RCC 7860 (cell line): ENCODE results near the gene WDR5.
A peak's percentile ranks its signal among the peaks of the same experiment; 100 is the strongest.
"Not testable (repeated sequence)": the region's sequence is repeated elsewhere in the genome, so short reads cannot be mapped to it uniquely, and the experiment has no call there.

Experiments used
- DNase-seq: peaks from one replicate; pipeline ENCODE4 v3.0.0-alpha.2; 2015; ENCODE audit warnings: low spot score
- FAIRE-seq: peaks from 2 replicates; lab custom pipeline; 2012; peaks lifted over from hg19 to GRCh38; lab: Jason Lieb, UNC

The WDR5 gene

GRCh38 chr9:134135343-134136117 is at the start of gene WDR5:
TSS of gene WDR5 (plus strand) at chr9:134136082. CDS start at chr9:134139878, 3,796 bp downstream.
- FAIRE-seq = no peak
- peak; percentile 73 for DNase-seq

- FAIRE-seq = no peak
- DNase-seq = no peak
Observed at GRCh38 chr9:134088063-134088725, 47.7 kb upstream of the WDR5 start.

GRCh38 chr9:134089972-134090371 is 45.9 kb upstream of the WDR5 start:
- FAIRE-seq = no peak

GRCh38 chr9:134099123-134099761 is 36.6 kb upstream of the WDR5 start:
- FAIRE-seq = no peak
- peak; percentile 47 for DNase-seq

More at GRCh38 chr9:134089972-134090371, 45.9 kb upstream of the WDR5 start:
- DNase-seq = no peak

GRCh38 chr9:134100040-134100439 is 35.8 kb upstream of the WDR5 start:
- no peak for FAIRE-seq
- no peak for DNase-seq

GRCh38 chr9:134101133-134101532 is 34.7 kb upstream of the WDR5 start:
- DNase-seq, FAIRE-seq: not testable (repeated sequence)

GRCh38 chr9:134101623-134102149 is 34.2 kb upstream of the WDR5 start:
- no peak for DNase-seq
- FAIRE-seq = no peak

GRCh38 chr9:134103391-134103998 is 32.4 kb upstream of the WDR5 start:
- FAIRE-seq = no peak
- DNase-seq = no peak

GRCh38 chr9:134111064-134111463 is 24.8 kb upstream of the WDR5 start:
- no peak for FAIRE-seq
- no peak for DNase-seq

GRCh38 chr9:134112561-134112960 is 23.3 kb upstream of the WDR5 start:
- DNase-seq (no peak), FAIRE-seq (no peak)

- not testable (repeated sequence) for DNase-seq, FAIRE-seq
Observed at GRCh38 chr9:134118972-134119371, 16.9 kb upstream of the WDR5 start.

- no peak for FAIRE-seq
Observed at GRCh38 chr9:134123764-134124128, 12.1 kb upstream of the WDR5 start.

GRCh38 chr9:134125413-134126095 is 10.3 kb upstream of the WDR5 start:
- DNase-seq = no peak
- FAIRE-seq = no peak

More at GRCh38 chr9:134123764-134124128, 12.1 kb upstream of the WDR5 start:
- no peak for DNase-seq

GRCh38 chr9:134126373-134126772 is 9.5 kb upstream of the WDR5 start:
- FAIRE-seq = no peak
- DNase-seq = no peak

- DNase-seq (no peak), FAIRE-seq (no peak)
Observed at GRCh38 chr9:134127065-134127580, 8.8 kb upstream of the WDR5 start.

GRCh38 chr9:134127616-134128015 is 8.3 kb upstream of the WDR5 start:
- DNase-seq = no peak
- FAIRE-seq = no peak

GRCh38 chr9:134128727-134129679 is 6.9 kb upstream of the WDR5 start:
- DNase-seq (no peak), FAIRE-seq (no peak)

- DNase-seq (no peak), FAIRE-seq (no peak)
Observed at GRCh38 chr9:134130503-134131375, 5.1 kb upstream of the WDR5 start.
